ENCODE results near the gene FRMD3. TPM values are rescaled to one million over a fixed set of nuclear protein-coding genes. Genes with fewer than 3 reads are reported as not detected.

FRMD3 gene
- total RNA-seq, 1 donor from 2014 or later = 0.65 TPM

GRCh38 chr9:83449166-83449565, 89.0 kb downstream of the FRMD3 start:
- no peak for TF ChIP-seq CTCF (IDR thresholded peaks at IDR 0.05; ENCODE audit: unreplicated experiment)
- no peaks in the 10 kb centered on the region for H3K27me3 Mint-ChIP-seq
- no peak overlapping the region for H3K4me3 Mint-ChIP-seq (ENCODE audit: low read depth)
- no peak overlapping the region for H3K27ac Mint-ChIP-seq
- peaks cover 2% of the 10 kb centered on the region for H3K4me1 Mint-ChIP-seq (ENCODE audit: low read depth)
- H3K36me3 Mint-ChIP-seq (ENCODE audit: insufficient read depth) = no peaks in the 10 kb centered on the region
- no peak for DNase-seq (ENCODE audit: low spot score, unreplicated experiment)
- H3K9me3 Mint-ChIP-seq (ENCODE audit: low read depth) = no peaks in the 10 kb centered on the region

GRCh38 chr9:83448626-83449025, 89.6 kb downstream of the FRMD3 start:
- DNase-seq (ENCODE audit: low spot score, unreplicated experiment) = no peak
- Mint-ChIP-seq H3K36me3 (ENCODE audit: insufficient read depth) (no peaks in the 10 kb centered on the region), H3K9me3 (ENCODE audit: low read depth) (no peaks in the 10 kb centered on the region), H3K4me1 (ENCODE audit: low read depth) (peaks cover 2% of the 10 kb centered on the region), H3K27ac (no peak overlapping the region), H3K27me3 (no peaks in the 10 kb centered on the region), H3K4me3 (ENCODE audit: low read depth) (no peak overlapping the region)
- no peak for TF ChIP-seq CTCF (IDR thresholded peaks at IDR 0.05; ENCODE audit: unreplicated experiment)

- DNase-seq (ENCODE audit: low spot score, unreplicated experiment) = no peak
- H3K4me1 Mint-ChIP-seq (ENCODE audit: low read depth) = peaks cover 2% of the 10 kb centered on the region
- no peaks in the 10 kb centered on the region for H3K27me3 Mint-ChIP-seq
- no peak overlapping the region for H3K27ac Mint-ChIP-seq
- H3K36me3 Mint-ChIP-seq (ENCODE audit: insufficient read depth) = no peaks in the 10 kb centered on the region
- H3K9me3 Mint-ChIP-seq (ENCODE audit: low read depth) = no peaks in the 10 kb centered on the region
- H3K4me3 Mint-ChIP-seq (ENCODE audit: low read depth) = no peak overlapping the region
- no peak for TF ChIP-seq CTCF (IDR thresholded peaks at IDR 0.05; ENCODE audit: unreplicated experiment)
These were observed 90.8 kb downstream of the FRMD3 start for GRCh38 chr9:83447351-83447750.

- H3K27me3 Mint-ChIP-seq = no peaks in the 10 kb centered on the region
- H3K36me3 Mint-ChIP-seq (ENCODE audit: insufficient read depth) = no peaks in the 10 kb centered on the region
- H3K4me1 Mint-ChIP-seq (ENCODE audit: low read depth) = peaks cover 2% of the 10 kb centered on the region
- DNase-seq (ENCODE audit: low spot score, unreplicated experiment) = no peak
- TF ChIP-seq CTCF (IDR thresholded peaks at IDR 0.05; ENCODE audit: unreplicated experiment) = no peak
- peak overlapping the region; percentile 67 for H3K27ac Mint-ChIP-seq
- H3K4me3 Mint-ChIP-seq (ENCODE audit: low read depth) = no peak overlapping the region
- H3K9me3 Mint-ChIP-seq (ENCODE audit: low read depth) = no peaks in the 10 kb centered on the region
These were observed 92.4 kb downstream of the FRMD3 start for GRCh38 chr9:83445703-83446265.

- no peak overlapping the region for H3K27ac Mint-ChIP-seq
These were observed 94.1 kb downstream of the FRMD3 start for GRCh38 chr9:83444110-83444509.

More at GRCh38 chr9:83444110-83444509, 94.1 kb downstream of the FRMD3 start:
- no peaks in the 10 kb centered on the region for H3K9me3 Mint-ChIP-seq (ENCODE audit: low read depth)
- H3K27me3 Mint-ChIP-seq = no peaks in the 10 kb centered on the region
- no peak for TF ChIP-seq CTCF (IDR thresholded peaks at IDR 0.05; ENCODE audit: unreplicated experiment)
- DNase-seq (ENCODE audit: low spot score, unreplicated experiment) = no peak
- no peaks in the 10 kb centered on the region for H3K36me3 Mint-ChIP-seq (ENCODE audit: insufficient read depth)
- H3K4me1 Mint-ChIP-seq (ENCODE audit: low read depth) = peaks cover 4% of the 10 kb centered on the region
- no peak overlapping the region for H3K4me3 Mint-ChIP-seq (ENCODE audit: low read depth)

All from progenitor cell of endocrine pancreas (in vitro differentiated cells).